Fibroblast of upper back skin (primary cell): ENCODE measurements around the gene CCDC187.

Source experiments
- DNase-seq: peaks from one replicate; pipeline ENCODE4 v3.0.0-alpha.2; 2013

CCDC187 gene

DNA sequence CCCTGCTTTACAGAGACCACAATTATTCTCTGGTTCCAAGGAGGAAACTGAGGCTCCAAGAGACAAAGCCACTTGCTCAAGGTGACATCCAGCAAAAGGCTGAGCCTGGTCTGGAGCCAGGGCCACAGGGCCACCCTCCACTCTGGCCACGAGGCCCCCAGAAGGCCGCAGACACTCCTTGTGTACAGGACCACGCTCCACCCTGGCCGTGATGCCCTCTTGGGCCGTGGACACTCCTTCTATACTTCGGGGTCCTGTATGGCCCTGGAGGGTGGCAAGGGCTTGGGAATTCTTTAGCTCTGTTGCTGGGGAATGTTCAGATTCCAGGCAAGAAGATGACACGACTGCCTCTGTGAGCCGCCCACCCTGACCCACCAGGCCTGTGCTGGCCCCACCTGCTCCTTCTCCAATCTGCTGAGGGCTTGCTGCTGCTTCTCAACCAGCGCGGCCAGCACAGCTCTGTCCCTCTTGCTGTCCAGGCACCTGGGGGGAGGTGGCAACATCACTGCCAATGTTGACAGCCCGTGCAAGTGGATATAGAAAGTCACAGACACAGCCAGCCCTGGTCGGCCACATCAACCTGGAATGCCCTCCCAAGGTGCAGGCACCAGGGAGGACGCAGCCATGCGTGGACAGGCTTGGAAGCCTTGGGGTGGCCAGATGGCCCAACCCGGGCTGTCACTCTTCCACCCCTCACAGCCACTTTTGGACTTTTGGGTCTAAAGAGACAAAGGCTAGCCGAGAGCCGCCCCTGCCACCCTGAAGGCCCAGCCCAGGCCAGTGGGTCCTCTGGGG lies 38.1 kb downstream of the CCDC187 start:
- no peak for DNase-seq

DNA sequence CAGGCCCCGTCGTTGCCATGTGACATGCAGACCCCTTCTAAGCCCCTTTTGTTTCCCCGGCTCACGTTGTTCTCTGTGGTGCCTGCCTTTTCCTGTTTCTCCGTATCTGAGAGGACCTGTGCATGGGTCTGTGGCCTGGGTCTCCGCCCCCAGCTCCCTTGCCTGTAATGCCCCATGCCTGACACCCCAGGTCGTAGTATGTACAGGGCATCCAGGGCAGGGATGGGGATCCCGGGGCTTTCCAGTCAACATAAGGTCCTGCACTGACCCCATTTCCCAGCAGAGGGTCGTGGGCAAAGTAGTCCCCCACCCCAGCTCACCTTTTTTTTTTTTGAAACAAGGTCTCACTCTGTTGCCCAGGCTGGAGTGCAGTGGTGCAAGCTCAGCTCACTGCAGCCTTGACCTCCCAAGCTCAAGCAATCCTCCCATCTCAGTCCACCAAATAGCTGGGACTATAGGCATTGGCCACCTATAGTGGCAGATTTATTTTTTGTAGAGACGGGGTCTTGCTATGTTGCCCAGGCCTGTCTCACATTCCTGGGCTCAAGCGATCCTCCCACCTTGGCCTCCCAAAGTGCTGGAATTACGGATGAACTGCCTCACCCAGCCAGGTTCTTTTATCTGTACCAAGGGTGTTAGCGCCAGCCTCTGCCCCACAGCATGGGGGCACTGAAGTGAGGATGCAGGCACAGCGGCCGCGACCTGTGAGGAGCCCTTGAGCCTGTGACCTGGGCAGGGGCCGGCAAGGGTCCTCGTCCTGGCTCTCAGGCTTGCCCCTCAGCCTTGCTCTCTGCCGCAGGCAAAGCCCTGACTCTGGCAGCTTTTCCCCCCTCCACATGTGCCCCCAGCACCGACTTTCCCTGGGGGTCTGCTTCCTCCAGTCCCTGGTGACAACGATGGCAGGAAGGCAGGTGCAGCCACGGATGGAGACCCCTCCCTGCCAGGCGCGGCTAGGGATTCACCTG lies 39.2 kb downstream of the CCDC187 start:
- DNase-seq = no peak

DNA sequence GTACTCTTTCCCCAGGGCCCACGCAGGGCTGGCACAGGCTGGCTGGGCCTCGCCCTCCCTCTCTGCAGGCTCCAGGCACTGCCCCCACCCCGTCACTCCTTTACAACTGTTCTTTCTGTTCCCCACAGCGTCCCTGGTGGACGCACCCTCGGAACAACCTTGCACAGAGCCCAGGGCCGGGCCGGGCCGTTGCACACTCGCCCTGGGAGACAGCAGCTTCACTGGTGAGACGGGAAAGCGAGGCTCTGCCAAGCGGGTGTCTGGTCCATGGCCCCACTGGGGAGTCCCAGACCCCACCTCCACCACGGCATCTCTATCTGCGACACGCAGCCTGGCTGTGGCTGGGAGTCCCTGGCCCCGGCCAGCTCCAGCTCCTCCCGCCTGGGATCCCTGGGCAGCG lies 39.9 kb downstream of the CCDC187 start:
- no peak for DNase-seq

DNA sequence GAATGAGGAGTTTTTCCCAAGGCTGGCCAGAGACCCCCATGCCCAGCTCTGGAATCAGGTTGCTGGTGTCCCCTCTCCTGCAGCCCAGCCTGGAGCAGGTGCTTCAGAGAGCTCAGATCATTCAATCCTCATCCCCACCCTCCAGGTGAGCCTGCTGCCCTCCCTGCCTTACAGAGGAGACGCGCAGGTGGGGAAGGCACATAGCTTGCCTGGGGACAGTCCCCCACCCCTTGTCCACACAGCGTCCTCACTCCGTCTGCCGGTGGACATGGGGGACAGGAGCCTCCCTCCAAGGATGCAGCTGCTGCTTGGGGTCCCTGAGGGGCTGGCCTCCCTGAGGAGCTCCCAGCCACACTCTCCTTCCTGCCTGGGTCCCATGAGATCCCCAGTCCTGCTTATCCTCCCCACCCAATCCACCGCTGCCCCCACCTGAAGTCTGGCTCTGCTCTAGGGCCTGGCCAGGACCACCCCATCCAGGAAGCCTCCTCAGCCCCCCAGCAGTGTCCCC lies 41.2 kb downstream of the CCDC187 start:
- DNase-seq = no peak

DNA sequence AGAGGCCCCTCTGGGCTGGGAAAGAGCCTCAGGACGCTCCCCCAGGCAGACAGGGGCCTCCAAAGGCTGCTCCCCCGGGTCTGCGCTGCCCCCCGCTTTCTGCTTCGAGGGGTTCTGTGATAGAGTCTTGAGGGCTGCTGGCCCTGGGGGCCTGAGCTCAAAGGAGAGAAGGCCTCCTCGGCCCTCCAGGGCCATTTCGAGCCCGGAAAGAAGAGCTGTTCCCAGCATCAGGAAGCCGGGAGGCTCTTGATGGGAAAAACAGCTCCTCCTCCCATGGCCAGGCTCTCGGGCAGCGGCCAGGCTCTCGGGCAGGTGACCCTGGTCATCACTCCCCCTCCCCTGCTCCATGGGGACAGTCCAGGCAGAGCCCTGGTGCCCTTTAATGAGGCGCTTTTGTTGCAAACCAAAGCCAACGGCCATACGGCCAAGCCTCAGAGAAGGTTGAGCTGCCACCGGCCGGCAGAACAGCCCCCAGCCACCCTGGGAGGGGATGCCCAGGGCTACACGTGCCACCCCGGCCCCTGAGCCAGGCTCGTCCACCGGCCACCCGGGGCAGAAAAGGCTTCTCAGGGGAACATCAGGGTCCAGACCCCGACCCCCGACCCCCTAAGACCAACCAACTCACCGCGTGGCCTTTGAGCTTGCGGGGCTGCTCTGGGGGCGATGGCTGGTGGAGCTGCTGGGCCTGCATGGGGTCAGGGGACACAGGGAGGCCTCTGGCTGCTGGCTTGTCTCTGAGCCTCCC lies 42.0 kb downstream of the CCDC187 start:
- no peak for DNase-seq

DNA sequence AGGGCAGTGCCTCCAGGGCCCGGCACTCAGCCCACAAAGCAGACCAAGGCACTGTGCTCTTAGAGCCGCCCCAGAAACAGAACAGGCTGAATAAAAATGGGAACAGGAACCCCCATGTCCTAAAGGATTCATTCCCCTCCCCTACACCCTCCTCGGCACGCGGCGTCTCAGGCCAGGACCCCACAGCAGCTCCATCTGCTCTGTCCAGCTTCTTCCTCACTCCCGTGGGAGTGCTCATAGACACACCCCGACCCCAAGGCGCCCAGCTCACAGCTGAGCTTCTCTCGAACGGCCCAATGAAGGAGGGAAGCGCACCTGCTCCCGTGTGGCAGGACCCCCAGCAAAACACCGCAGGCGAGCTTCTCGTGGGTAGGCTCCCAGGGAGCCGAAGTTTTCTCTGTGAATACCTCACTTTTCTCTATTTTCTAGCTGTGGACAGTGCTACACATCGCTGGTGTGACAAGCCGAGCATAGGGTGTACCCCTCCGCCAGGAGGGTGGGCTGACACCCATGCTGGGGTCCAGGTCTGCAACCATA lies 42.9 kb downstream of the CCDC187 start:
- DNase-seq = no peak

DNA sequence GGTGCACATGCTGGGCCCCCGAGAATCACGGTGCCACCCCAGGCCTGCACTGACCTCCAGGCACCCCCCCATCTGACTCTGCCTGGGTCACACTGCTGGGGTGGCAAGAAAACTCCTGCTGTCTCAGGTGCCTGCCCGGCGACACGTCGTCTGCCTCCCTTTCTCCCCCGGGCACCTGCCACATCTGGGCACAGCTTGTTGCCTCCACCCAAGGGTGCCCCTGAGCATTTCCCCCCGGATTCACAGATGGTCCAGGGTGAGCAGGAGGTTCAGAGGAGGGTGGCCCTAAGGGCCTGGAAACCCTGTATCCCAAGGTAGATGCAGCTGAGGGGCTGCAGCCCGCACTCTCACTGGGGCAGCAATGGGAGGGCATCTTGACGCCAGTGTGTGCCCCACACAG lies 43.4 kb downstream of the CCDC187 start:
- DNase-seq = no peak

DNA sequence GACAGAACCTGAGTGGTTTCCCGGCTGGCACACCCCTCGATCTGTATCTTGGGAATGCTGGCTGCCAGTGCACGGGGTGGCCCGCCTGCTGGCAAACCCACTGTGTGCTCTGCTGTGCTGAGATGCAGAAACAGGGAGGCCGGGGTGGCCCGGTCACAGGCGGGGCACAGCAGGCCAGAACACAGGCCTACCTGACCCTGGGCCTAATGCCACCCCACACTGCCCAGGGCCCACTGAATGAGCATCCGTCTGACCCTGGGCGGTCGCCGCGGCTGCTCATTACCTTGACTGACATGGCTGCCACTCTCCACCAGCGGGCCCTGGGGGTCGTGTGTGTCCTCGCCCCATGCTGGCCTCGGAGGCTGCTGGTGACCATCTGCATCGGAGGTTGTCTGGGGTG lies 44.1 kb downstream of the CCDC187 start:
- DNase-seq = no peak

DNA sequence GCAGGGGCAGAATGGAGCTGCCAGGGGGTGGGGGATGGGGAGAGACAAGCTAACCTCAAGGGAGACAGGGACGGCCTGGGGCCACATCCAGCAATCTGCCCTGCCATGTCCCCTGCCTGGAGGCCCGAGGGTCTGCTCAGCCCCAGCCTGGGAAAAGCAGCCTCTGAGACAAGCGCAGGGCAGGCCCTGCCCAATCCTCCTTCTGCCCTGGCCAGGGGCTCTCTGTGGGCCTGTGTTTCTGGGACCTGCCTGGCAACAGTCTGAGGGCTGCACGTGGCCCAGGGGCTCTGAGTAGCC lies 44.4 kb downstream of the CCDC187 start:
- DNase-seq = no peak

DNA sequence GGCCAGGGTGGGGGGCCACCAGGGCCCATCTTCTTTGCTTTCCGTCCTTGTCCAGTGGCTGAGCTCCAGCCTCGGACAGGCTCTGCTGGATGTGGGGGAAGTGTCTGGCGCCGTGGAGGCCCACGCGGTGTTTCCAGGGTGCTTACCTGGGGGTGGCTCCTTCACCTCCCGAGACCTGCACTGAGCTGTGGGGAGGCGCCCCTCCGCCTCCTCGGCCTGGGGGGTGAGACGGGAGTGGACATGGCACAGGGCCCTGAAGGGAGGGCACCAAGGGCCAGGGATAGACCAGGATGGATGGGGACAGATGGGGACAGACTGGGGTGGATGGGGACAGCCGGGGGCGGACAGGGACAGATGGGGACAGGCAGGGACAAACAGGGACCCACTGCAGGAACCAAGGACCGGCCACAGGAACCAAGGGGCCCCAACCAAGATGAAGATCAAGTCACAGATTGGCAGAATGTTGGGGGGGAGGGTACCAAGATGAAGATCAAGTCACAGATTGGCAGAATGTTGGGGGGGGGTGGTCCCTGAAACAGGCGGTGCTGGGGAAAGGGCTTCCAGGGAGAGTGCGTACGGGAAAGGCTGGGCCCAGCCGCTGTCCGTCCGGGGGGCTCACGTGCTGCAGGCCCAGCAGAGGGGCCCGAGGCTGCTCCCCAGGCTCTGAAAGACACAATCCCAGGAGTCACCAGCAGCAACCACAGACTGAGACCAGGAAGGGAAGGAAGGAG lies 44.9 kb downstream of the CCDC187 start:
- no peak for DNase-seq

DNA sequence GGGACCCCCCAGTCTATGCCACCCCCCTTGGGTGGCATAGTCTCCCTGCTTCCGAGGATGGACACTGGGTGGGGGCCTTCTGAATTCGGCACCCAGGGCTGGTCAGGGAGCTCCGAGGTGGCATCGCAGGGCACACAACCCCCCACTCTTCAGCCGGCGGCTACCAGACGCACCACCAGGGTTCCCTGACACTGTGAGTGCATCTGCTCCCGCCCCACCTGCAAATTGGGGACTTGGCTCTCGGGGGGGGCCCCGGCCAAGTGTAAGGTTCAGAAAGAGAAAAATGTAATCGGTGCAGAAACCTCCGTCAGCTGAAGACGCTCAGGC lies 45.6 kb downstream of the CCDC187 start:
- no peak for DNase-seq

DNA sequence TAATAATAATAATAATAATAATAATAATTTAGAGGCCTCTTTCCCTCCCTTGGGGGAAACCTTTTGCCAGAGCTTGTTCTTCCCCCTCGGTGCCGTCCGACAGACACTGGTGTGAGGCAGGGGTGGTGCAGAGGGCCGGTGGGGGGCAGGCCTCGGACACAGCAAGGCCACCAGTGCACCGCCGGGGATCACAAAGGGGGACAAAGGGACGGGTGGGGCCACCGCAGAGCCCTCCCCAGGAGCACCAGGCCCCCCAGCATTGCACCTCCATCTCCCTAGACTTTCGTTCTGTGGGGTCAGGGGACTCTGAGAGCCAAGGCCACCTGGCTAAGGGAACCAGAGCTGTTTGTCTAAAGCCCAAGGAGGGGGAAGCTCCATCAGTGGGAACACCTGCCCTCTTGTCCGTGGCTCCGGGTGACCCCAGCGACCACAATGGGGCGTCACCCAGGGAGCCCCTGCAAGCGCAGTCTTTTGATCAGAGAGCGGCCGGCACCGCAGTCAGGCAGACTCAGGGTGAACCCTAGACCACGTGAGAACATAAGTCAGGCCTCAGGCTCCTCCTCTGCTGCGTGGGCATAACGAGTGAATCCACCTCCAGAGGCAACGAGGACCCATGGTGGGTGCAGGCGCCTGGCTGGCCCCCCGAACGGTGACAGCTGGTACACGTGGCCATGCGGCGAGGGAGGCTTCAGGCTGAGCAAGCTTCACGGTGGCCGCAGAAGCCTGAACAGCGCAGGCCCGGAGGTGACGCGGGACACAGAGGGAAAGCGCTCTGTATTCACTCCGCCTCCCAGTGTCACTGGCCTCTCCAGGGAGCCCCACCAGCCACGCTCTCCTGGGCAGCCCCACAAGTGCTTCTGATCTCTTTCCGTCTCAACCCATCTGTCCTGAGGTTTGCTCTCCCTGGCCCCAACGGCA lies 46.3 kb downstream of the CCDC187 start:
- DNase-seq = no peak

DNA sequence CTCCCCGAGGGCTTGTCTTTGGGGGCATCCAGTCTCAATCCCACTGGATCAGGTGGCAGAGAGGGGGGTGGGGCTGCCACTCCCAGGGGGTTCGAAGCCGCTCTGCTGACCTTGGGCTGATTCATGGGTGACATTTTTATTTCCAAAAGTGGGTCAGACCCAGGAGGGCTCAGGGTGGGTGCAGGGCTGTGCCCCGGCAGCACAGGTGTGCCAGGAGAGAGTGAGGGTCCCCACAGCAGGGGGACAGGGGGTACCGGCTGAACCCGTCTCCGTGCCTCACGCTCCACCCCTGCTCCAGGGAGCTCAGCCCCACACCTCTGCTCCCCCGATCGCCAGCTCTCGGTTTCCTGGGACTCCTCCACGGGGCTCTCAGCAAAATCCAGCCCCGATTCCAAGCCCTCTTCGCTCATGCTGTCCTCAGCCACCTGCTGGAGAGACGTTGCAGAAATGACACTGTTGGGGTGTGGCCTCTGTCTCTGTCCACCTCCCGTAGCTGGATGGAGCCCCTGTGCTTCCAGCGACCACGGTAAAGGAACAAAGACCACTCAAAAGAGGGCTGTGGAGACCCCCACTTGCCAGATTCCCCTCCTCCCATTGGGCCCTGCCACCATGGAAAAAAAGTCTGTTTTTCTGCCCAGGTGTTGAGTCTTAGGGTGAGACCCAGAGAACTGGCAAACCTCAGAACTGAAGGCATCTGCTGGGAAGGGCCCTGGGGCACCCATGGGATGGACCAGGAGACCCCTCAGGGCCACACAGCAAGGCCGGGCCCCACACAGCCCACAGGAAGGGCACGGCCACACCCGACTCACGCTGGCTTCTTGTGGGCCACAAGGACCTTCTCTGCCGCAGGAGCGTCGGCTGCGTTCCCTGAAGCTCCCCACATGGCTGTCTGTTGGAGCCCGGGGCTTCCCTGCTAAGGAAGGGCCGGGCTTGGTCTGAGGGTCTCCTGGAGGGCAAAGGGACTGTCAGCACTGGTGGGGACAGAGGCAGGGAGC lies 47.7 kb downstream of the CCDC187 start:
- DNase-seq = no peak

DNA sequence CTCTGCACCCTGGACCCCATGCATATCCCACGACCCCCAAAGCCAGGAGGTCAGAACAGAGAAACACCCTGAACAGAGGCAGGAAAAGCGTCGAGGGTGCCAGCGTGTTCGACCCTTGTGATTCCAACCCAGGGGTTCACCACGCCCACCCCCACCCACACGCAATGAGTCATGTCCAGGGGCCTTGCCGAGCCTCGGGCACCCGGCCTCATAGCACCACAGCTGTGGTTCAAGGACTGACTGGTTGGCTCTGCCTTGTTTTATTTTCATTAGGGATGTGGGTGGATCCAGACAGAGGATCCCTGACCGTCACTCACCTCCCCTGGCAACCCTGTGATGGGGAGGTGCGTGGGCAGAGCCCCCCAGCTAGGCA lies 48.7 kb downstream of the CCDC187 start:
- no peak for DNase-seq

DNA sequence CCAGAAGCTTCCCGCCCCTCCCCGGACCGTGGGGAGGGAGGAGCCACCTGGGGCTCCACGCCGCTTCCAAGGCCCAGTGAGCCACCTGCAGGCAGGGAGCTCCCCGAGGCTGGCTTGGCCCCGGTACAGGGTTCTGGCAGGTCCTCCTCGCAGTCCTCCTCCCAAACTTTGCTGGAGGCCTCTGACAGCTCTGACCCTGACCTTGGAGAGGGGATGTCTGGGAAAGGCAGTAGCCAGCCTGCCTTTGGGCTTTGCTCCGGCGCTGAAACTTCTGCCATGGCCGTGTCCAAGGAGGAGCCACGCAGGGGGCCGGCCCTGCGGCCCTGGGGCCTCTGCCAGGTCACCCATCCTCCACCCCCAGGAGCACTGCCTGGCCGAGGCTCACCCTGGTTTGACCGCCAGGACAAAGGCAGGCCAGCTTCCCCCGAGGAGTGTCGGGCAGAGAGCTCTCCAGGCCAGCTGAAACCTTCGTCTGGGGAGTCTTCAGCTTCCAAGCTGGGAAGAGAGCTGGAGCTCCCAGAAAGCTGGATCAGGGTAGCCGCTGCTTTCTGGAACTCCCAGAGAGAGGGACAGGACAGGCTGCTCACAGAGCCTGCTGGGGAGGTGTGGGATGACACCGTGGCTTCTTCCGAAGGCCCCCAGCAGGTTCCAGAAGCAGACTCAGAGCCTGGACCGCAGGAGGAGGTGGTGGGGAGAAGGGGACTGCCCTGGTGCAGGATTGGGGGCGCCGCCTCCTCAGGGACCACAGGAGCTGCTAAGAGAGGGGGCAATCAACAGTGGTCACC lies 49.3 kb downstream of the CCDC187 start:
- no peak for DNase-seq

DNA sequence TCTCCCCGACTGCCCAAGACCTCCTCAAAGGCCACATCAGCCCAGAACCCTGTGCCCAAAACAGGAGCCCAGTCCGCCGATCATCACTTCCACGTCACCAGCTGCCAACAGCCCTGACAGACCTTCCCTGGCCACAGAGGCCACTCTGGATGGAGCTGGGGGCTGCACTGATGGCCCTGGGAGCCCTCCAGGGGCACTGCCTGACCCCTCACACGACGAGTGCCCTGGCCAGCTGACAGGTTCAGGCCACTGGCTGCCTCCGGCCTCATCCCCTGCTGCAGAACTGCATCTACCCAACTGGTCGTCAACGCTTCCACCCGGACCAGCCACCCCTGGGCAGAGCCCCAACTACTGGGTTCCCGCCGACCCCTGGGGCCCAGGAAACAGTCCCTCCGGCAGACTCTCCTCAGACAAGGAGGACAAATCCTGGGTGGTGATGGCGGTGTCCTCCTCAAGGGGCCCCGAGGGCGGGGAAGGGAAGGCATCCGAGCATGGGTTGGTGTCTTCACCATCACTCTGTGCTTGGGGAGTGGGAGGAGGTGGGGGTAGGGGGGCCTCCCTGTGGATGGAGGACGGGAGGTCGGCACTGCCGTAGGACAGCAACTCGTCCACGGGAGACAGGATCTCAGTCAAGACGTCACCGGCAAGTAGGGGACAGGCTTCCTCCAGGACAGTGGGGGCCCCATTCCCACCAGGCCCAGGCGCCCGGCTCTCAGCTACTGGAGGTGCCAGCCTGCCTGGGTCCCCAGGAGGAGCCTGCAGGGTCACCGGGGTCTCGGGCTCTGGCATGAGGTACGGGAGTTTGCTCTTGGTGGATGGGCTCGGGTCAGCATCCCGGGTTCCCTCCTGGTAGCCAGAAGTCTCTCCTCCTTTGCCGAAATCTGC lies 50.4 kb downstream of the CCDC187 start:
- no peak for DNase-seq

DNA sequence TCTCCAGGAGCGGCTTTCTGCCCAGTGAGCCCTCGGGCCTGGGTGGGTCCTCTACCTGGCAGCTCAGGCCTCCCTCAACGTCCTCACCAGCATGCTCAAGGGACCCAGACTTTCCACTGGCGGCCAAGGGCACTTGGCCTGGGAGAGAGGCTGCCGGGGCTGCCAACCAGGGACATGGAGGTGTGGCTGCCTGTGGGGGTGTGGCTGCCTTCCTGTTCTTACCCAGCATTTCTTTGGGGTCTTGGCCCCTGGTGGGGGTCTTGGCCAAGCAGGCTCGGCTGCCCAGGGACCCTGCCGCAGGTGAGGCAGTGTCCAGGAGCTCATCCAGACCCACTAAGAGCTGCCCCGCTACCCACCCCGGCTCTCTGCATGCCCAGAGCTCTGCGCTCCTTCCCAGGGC lies 51.0 kb downstream of the CCDC187 start:
- no peak for DNase-seq

DNA sequence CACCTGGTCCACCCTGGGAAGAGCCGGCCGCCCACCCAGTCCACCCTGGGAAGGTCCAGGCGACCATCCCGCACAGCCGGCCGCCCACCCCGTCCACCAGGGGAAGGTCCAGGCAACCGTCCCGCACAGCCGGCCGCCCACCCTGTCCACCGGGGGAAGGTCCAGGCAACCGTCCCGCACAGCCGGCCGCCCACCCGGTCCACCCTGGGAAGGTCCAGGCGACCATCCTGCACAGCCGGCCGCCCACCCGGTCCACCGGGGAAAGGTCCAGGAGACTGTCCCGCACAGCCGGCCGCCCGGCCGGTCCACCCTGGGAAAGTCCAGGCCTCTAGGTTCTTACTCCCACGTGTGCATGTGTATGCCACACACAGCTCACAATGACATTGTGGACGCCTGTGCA lies 51.6 kb downstream of the CCDC187 start:
- DNase-seq = no peak
